ENCODE measurements around the gene TARDBP. TPM values are rescaled to one million over a fixed set of nuclear protein-coding genes. Genes with fewer than 3 reads are reported as not detected.
A peak's percentile ranks its signal among the peaks of the same experiment; 100 is the strongest.

Gene TARDBP
- total and polyA plus RNA-seq, 2 experiments from 2014 or later: 204 to 313 TPM

- Histone ChIP-seq H3K79me2 (replicated peaks; ENCODE audit: insufficient read depth) (peaks cover 20% of the 10 kb centered on the region), H3K4me3 (no peak overlapping the region), H4K20me1 (replicated peaks; ENCODE audit: insufficient read depth) (peaks cover 3% of the 10 kb centered on the region), H3K27me3 (ENCODE audit: insufficient read depth) (no peaks in the 10 kb centered on the region), H3K4me2 (no peak overlapping the region), H3F3A (replicated peaks; ENCODE audit: low read depth) (peaks cover 26% of the 10 kb centered on the region), H3K4me1 (ENCODE audit: insufficient read depth) (peaks cover 10% of the 10 kb centered on the region), H3K36me3 (ENCODE audit: insufficient read depth) (peaks cover 4% of the 10 kb centered on the region; the same call in 1 of the 2 replicates), H3K9me2 (ENCODE audit: insufficient read depth) (no peaks in the 10 kb centered on the region), H3K27ac (ENCODE audit: low read depth) (no peak overlapping the region), H2AFZ (no peak overlapping the region)
- Mint-ChIP-seq H3K27ac (no peak overlapping the region), H3K4me1 (peaks cover 29% of the 10 kb centered on the region), H3K9me3 (no peaks in the 10 kb centered on the region; the same call in 2 of the 3 replicates), H3K4me3 (no peak overlapping the region), H3K36me3 (ENCODE audit: low read depth) (peaks cover 45% of the 10 kb centered on the region), H3K27me3 (ENCODE audit: insufficient read depth, low read depth, poor library complexity) (peaks cover 26% of the 10 kb centered on the region)
- ATAC-seq (no peak), DNase-seq (ENCODE audit: low spot score) (no peak)
- TF ChIP-seq CTCF (conservative IDR thresholded peaks at IDR 0.05; ENCODE audit: low read depth in 2 of 2) (0 out of 4 replicates have a peak, but pooled peaks of 1 of the 2 experiments have one; percentile 11), ETS1 (IDR thresholded peaks at IDR 0.05) (no peak)
These were observed 42.2 kb downstream of the TARDBP start for GRCh38 chr1:11054666-11055065.

- Mint-ChIP-seq H3K36me3 (ENCODE audit: low read depth) (peaks cover 45% of the 10 kb centered on the region), H3K4me3 (no peak overlapping the region), H3K9me3 (no peaks in the 10 kb centered on the region; the same call in 2 of the 3 replicates), H3K4me1 (peaks cover 30% of the 10 kb centered on the region), H3K27me3 (ENCODE audit: insufficient read depth, low read depth, poor library complexity) (peaks cover 26% of the 10 kb centered on the region), H3K27ac (no peak overlapping the region)
- TF ChIP-seq POLR2AphosphoS5 (IDR thresholded peaks at IDR 0.05; ENCODE audit: low read depth) (no peak), NANOG (IDR thresholded peaks at IDR 0.05; ENCODE audit: borderline replicate concordance) (no peak), CREB1 (CRISPR knock-in tag; IDR thresholded peaks at IDR 0.05; ENCODE audit: low read depth) (no peak), EZH2 (IDR thresholded peaks at IDR 0.05; ENCODE audit: low read depth, unreplicated experiment) (no peak)
- no peak overlapping the region for H2AFZ ChIP-seq
- H3K27ac ChIP-seq (ENCODE audit: low read depth): no peak overlapping the region
- no peak overlapping the region for H3K4me2 ChIP-seq
- H4K20me1 ChIP-seq (replicated peaks; ENCODE audit: insufficient read depth): peaks cover 3% of the 10 kb centered on the region
- peaks cover 10% of the 10 kb centered on the region for H3K4me1 ChIP-seq (ENCODE audit: insufficient read depth)
- H3K9me2 ChIP-seq (ENCODE audit: insufficient read depth): no peaks in the 10 kb centered on the region
- DNase-seq (ENCODE audit: low spot score) (no peak), ATAC-seq (no peak)
- H3K27me3 ChIP-seq (ENCODE audit: insufficient read depth): no peaks in the 10 kb centered on the region
- H3K36me3 ChIP-seq (ENCODE audit: insufficient read depth): peaks cover 4% of the 10 kb centered on the region; the same call in 1 of the 2 replicates
- H3K4me3 ChIP-seq: no peak overlapping the region
- H3F3A ChIP-seq (replicated peaks; ENCODE audit: low read depth): peaks cover 30% of the 10 kb centered on the region
- H3K79me2 ChIP-seq (replicated peaks; ENCODE audit: insufficient read depth): peaks cover 24% of the 10 kb centered on the region
These were observed 43.2 kb downstream of the TARDBP start for GRCh38 chr1:11055676-11056075.

GRCh38 chr1:11056504-11056903 lies 44.0 kb downstream of the TARDBP start:
- Histone ChIP-seq H4K20me1 (replicated peaks; ENCODE audit: insufficient read depth) (peaks cover 3% of the 10 kb centered on the region), H3K27me3 (ENCODE audit: insufficient read depth) (no peaks in the 10 kb centered on the region), H3K9me2 (ENCODE audit: insufficient read depth) (no peaks in the 10 kb centered on the region), H3K4me1 (ENCODE audit: insufficient read depth) (peaks cover 16% of the 10 kb centered on the region), H3K27ac (ENCODE audit: low read depth) (no peak overlapping the region), H2AFZ (no peak overlapping the region), H3K4me2 (no peak overlapping the region), H3K79me2 (replicated peaks; ENCODE audit: insufficient read depth) (peaks cover 27% of the 10 kb centered on the region), H3K4me3 (no peak overlapping the region), H3F3A (replicated peaks; ENCODE audit: low read depth) (peaks cover 35% of the 10 kb centered on the region), H3K36me3 (ENCODE audit: insufficient read depth) (peaks cover 4% of the 10 kb centered on the region; the same call in 1 of the 2 replicates)
- peaks cover 34% of the 10 kb centered on the region for H3K4me1 Mint-ChIP-seq
- H3K4me3 Mint-ChIP-seq: no peak overlapping the region
- peaks cover 45% of the 10 kb centered on the region for H3K36me3 Mint-ChIP-seq (ENCODE audit: low read depth)
- no peak for DNase-seq (ENCODE audit: low spot score)
- peaks cover 21% of the 10 kb centered on the region for H3K27me3 Mint-ChIP-seq (ENCODE audit: insufficient read depth, low read depth, poor library complexity)
- ATAC-seq: no peak
- no peak overlapping the region for H3K27ac Mint-ChIP-seq
- no peaks in the 10 kb centered on the region; the same call in 2 of the 3 replicates for H3K9me3 Mint-ChIP-seq
- TF ChIP-seq POLR2AphosphoS5 (IDR thresholded peaks at IDR 0.05; ENCODE audit: low read depth) (no peak), ZNF462 (CRISPR knock-in tag; IDR thresholded peaks at IDR 0.05) (no peak)
